Nucleus accumbens (tissue), 56 donors: Measurements from ENCODE around the gene TMEM255B.
"Not testable (repeated sequence)": the region's sequence is repeated elsewhere in the genome, so short reads cannot be mapped to it uniquely, and the experiment has no call there.

ENCODE experiments used
- DNase-seq, 56 donors: peaks; one replicate each; lab custom pipeline; 2025; lab: John Stamatoyannopoulos, UW

The TMEM255B gene

GRCh38 chr13:113734099-113734825 is 24.8 kb upstream of the TMEM255B start:
- DNase-seq, result no peak

- DNase-seq, result no peak
Measured at GRCh38 chr13:113734826-113735125, 24.2 kb upstream of the TMEM255B start.

GRCh38 chr13:113735194-113735593 is 23.8 kb upstream of the TMEM255B start:
- DNase-seq, result no peak

- no peak for DNase-seq
Measured at GRCh38 chr13:113735750-113736149, 23.3 kb upstream of the TMEM255B start.

- no peak for DNase-seq
Measured at GRCh38 chr13:113736258-113736731, 22.7 kb upstream of the TMEM255B start.

- DNase-seq, result no peak
Measured at GRCh38 chr13:113737803-113738202, 21.2 kb upstream of the TMEM255B start.

GRCh38 chr13:113739527-113740285 is 19.3 kb upstream of the TMEM255B start:
- no peak for DNase-seq

GRCh38 chr13:113740286-113740556 is 18.8 kb upstream of the TMEM255B start:
- no peak for DNase-seq

GRCh38 chr13:113740661-113741060 is 18.4 kb upstream of the TMEM255B start:
- no peak for DNase-seq

GRCh38 chr13:113741191-113741668 is 17.8 kb upstream of the TMEM255B start:
- no peak for DNase-seq

GRCh38 chr13:113742000-113742441 is 17.0 kb upstream of the TMEM255B start:
- peak in 7 of 56 donors; percentile 14 to 42 (median 27) for DNase-seq

- peak in 2 of 56 donors; percentile 13 to 17 for DNase-seq
Measured at GRCh38 chr13:113742445-113743120, 16.4 kb upstream of the TMEM255B start.

GRCh38 chr13:113743366-113744195 is 15.4 kb upstream of the TMEM255B start:
- no peak for DNase-seq

- peak in 4 of 56 donors; percentile 16 to 53 (median 26) for DNase-seq
Measured at GRCh38 chr13:113744197-113745000, 14.6 kb upstream of the TMEM255B start.

- DNase-seq, result no peak
Measured at GRCh38 chr13:113745059-113745458, 14.0 kb upstream of the TMEM255B start.

GRCh38 chr13:113745500-113746142 is 13.4 kb upstream of the TMEM255B start:
- not testable (repeated sequence) for DNase-seq

- DNase-seq, result no peak
Measured at GRCh38 chr13:113746143-113746525, 12.9 kb upstream of the TMEM255B start.

GRCh38 chr13:113746671-113747070 is 12.4 kb upstream of the TMEM255B start:
- DNase-seq, result no peak

- DNase-seq, result peak in 1 of 56 donors; percentile 28
Measured at GRCh38 chr13:113747291-113747833, 11.7 kb upstream of the TMEM255B start.
